HG03025 (cell line): ENCODE results near the gene KXD1.
"Not testable (repeated sequence)": the region's sequence is repeated elsewhere in the genome, so short reads cannot be mapped to it uniquely, and the experiment has no call there.

Source experiments
- ATAC-seq: cut with Tn5 transposase; IDR thresholded peaks from one replicate; pipeline ENCODE4 v1.9.1; 2021; ENCODE audit warnings: mild to moderate bottlenecking, moderate library complexity; ENCODE audit not compliant: unreplicated experiment, low FRiP score

The KXD1 gene

GRCh38 chr19:18576383-18576782 lies 18.7 kb downstream of the KXD1 start:
- no peak for ATAC-seq

GRCh38 chr19:18577365-18577914 lies 19.8 kb downstream of the KXD1 start:
- ATAC-seq: no peak

- no peak for ATAC-seq
Observed at GRCh38 chr19:18580311-18580710, 22.6 kb downstream of the KXD1 start.

- ATAC-seq: no peak
Observed at GRCh38 chr19:18586306-18586705, 28.6 kb downstream of the KXD1 start.

GRCh38 chr19:18587561-18587960 lies 29.9 kb downstream of the KXD1 start:
- no peak for ATAC-seq

- ATAC-seq: no peak
Observed at GRCh38 chr19:18587962-18588610, 30.4 kb downstream of the KXD1 start.

- ATAC-seq: peak; percentile 41
Observed at GRCh38 chr19:18588611-18589379, 31.1 kb downstream of the KXD1 start, which contains the start of gene REX1BD. REX1BD (plus strand) TSS chr19:18588798; CDS start chr19:18588802, 4 bp downstream.

- peak; percentile 8 for ATAC-seq
Observed at GRCh38 chr19:18589380-18590272, 32.0 kb downstream of the KXD1 start.

- ATAC-seq: no peak
Observed at GRCh38 chr19:18590273-18591272, 32.9 kb downstream of the KXD1 start.

GRCh38 chr19:18591735-18592385 lies 34.2 kb downstream of the KXD1 start:
- ATAC-seq: no peak

GRCh38 chr19:18592732-18593131 lies 35.1 kb downstream of the KXD1 start:
- ATAC-seq: not testable (repeated sequence)

- ATAC-seq: no peak
Observed at GRCh38 chr19:18593367-18594095, 35.9 kb downstream of the KXD1 start.

GRCh38 chr19:18594096-18594823 lies 36.6 kb downstream of the KXD1 start:
- peak; percentile 37 for ATAC-seq

- ATAC-seq: no peak
Observed at GRCh38 chr19:18594824-18595373, 37.2 kb downstream of the KXD1 start.

- no peak for ATAC-seq
Observed at GRCh38 chr19:18595475-18595874, 37.8 kb downstream of the KXD1 start.

- no peak for ATAC-seq
Observed at GRCh38 chr19:18596752-18597157, 39.1 kb downstream of the KXD1 start.
